GM19395 (cell line): ENCODE measurements around the gene CPB2.

Experiments used
- ATAC-seq: cut with Tn5 transposase; IDR thresholded peaks from one replicate; pipeline ENCODE4 v1.9.1; 2021; ENCODE audit warnings: mild to moderate bottlenecking, moderate library complexity; ENCODE audit not compliant: unreplicated experiment

CPB2 gene

GRCh38 chr13:46006688-46007452 lies 98.0 kb downstream of the CPB2 start:
- ATAC-seq: no peak

GRCh38 chr13:46004491-46004890 lies 100.3 kb downstream of the CPB2 start:
- no peak for ATAC-seq
